Stimulated activated CD8-positive, alpha-beta memory T cell treated with anti-CD3 and anti-CD28 coated beads, Interleukin-4, amount 100 ng/mL, for 24 hours (primary cell): ENCODE data around the gene LSMEM2.
"Not testable (repeated sequence)": the region's sequence is repeated elsewhere in the genome, so short reads cannot be mapped to it uniquely, and the experiment has no call there.

ENCODE experiments used
- DNase-seq: peaks from one replicate; pipeline ENCODE4 v3.0.0-alpha.2; 2020; ENCODE audit warnings: low read depth

LSMEM2 gene

DNA sequence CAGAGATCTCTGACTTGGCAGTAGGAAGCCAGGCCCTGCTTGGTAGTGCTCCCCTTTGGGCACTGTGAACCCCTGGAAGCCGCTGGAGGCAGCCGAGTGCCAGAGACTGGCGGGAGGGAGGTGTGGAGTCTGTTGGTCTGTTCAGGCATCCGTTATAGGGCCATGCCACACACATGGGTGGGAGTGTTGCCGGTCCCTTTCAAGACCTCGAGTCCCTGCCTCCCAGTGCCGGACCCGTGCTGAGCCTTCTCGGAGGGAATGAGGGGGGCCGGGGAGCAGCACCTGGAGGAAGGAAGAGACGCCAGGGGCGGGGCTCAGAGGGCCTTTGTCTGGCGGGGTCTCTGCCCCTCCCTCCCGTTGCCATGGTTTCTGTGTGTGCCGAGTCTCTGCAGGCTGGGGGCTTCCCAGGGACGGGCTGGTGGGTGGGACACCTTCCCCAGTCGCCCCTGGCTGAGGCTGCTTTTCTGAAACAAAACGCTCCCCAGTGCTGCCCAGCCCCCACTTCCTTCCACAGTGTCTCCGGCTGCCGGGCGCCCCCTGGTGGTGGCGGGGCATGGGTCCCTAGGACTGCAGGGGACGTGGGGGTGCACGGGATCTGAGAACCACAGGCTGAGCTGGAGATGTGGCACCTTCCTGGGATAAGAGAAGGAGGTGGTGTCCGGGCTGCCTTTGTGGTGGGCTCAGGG, 32.9 kb upstream of the LSMEM2 start:
- DNase-seq: peak; percentile 94

DNA sequence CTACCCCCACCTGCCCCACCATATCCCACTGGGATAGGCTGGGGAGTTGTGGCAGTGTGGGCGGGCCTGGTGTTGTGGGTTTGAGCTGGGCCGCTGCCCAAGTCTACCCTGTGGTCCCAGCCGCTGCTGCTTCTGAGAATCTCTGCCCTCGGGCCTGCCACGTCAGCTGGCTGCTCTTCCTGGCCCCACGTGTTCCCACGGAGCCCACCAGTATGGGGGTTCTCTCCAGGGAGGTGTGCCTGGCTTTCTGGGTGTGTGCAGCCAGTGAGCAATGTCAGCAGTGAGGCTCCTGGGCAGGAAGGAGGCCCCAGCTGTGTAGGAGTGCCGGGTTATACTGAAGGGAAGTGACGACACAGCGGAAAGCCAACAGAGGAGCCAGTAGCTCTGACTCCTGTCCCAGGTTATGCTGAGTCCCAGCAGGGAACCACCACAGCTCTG, 32.4 kb upstream of the LSMEM2 start:
- DNase-seq: peak; percentile 71

- DNase-seq: no peak
Measured at GRCh38 chr3:50248387-50248786, 30.5 kb upstream of the LSMEM2 start.

DNA sequence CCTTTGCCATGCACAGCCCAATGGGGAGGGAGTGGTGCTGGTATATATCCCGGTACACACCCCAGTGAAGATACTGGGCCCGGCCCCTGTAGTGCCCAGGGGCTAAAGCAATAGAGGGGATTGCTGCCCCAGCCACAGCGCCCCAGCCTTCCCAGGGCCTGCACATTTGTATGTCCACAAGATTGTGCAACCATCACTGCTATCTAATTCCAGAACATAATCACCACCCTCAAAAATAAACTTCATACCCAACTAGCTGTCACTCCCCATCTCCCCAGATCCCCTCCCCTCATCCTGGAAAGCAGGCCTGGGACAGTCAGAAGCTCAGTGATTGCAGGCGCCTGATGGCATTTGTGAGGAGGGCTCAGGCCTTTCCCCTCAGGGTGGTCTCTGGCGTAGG, 29.4 kb upstream of the LSMEM2 start:
- DNase-seq: no peak

DNA sequence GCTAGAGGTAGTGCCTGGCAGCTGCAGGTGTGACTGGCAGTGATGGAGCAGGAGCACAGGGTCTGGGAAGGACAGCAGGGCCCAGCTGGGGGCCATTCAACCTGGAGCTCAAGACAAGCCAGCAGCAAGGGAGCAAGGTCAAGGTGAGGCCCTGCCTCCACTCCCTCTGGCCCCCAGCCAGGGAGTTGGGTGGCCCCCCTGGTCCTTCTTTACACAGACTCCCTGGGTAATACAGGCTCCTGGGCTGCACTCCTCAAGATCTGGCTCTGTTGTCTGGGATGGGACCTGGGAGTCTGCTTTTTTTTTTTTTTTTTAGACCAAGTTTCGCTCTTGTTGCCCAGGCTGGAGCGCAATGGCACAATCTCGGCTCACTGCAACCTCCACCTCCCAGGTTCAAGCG, 28.4 kb upstream of the LSMEM2 start:
- no peak for DNase-seq

DNA sequence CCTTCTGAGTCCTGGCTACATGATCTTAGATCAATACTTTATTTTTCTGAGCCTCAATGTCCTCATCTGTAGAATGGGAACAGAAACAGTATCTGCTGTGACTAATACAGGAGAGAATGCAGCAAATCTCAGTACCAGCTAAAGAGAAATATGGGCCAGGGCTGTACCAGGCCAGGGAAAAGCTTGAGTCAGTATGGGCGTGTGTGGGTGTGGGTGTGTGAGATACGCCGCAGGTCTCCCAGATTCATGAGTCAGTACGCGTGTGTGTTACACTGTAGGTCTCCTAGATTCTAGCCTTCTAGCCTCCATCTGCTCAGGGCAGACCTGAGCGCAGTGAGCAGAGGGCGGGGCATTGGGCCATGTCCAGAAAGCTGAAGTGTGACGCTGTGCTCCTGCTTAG, 27.7 kb upstream of the LSMEM2 start:
- DNase-seq: no peak

GRCh38 chr3:50254577-50255250, 24.2 kb upstream of the LSMEM2 start:
- no peak for DNase-seq

DNA sequence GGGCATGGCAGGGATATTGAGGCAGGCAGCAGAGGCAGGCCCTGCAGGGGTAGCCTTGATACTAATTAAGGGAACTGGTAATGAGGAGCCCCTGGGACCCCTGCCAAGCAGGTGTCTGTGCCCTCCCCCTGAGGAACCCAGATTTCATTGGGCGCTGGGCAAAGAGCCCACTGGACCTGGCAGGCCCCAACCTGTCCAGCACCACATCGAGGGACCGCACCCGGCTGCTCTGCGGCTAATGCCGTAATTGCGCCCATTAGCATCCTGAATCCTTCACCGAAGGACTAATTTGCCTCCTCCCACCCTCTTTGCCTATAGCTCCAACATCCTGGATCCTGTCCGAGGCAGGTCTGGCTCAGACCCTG, 23.7 kb upstream of the LSMEM2 start:
- no peak for DNase-seq

DNA sequence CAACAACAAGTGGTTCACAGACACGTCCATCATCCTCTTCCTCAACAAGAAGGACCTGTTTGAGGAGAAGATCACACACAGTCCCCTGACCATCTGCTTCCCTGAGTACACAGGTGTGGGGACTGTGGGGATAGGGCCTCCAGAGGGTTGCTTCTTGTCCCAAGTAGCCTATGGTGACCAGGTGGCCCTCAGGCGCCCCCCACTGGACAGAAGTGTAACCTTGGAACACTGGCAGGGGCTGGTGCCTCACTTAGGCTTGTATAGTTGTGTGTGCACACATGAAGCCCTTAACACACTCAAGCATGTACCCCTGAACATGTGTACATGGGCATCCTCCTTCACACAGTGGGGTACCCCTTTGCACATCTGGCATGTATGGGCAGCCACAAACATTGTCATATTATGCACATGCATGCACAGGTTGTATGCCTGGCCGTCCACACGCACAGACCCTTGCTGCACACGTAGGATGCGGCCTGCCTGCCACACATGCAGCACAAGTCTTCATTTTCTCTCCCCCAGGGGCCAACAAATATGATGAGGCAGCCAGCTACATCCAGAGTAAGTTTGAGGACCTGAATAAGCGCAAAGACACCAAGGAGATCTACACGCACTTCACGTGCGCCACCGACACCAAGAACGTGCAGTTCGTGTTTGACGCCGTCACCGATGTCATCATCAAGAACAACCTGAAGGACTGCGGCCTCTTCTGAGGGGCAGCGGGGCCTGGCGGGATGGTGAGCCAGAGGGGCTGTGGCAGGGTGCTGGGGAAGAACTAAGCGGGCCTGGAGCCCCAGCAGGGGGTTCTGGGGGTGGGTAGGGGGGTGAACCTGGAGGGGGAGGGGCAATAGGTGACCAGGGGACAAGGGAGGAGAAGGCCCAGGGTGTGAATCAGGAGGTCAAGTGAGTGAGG, 21.7 kb upstream of the LSMEM2 start:
- DNase-seq: no peak

GRCh38 chr3:50258029-50258680, 20.7 kb upstream of the LSMEM2 start:
- DNase-seq: no peak

- DNase-seq: no peak
Measured at GRCh38 chr3:50258979-50259378, 19.9 kb upstream of the LSMEM2 start.

DNA sequence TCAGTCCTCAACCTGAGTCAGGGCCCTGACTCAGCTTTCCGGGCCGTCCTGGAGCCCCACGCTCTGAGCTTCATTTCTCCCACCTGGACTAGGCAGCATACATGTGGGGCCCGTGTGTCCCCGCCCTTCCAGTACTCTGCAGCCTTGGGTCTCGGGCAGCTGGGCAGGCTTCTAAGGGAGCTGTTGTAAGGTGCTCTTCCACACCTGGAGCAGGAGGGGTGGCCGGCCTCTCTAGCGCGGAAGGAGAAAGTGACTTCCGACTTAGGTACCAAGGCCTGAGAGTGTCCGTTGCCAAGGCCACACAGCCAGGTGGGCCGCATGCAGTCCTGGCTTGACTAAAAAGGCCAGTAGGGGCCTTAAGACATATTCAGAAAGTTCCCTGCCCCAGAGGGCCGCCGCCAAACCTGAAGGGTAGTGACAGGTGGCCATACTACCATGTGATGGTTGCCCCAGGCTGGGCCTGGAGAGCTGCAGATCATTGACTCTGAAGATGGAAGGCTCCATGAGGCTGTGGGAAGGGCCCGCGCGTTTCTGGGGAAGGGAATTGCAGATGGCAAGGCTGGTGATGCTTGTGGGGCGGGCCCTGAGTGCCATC, 19.4 kb upstream of the LSMEM2 start:
- DNase-seq: no peak

DNA sequence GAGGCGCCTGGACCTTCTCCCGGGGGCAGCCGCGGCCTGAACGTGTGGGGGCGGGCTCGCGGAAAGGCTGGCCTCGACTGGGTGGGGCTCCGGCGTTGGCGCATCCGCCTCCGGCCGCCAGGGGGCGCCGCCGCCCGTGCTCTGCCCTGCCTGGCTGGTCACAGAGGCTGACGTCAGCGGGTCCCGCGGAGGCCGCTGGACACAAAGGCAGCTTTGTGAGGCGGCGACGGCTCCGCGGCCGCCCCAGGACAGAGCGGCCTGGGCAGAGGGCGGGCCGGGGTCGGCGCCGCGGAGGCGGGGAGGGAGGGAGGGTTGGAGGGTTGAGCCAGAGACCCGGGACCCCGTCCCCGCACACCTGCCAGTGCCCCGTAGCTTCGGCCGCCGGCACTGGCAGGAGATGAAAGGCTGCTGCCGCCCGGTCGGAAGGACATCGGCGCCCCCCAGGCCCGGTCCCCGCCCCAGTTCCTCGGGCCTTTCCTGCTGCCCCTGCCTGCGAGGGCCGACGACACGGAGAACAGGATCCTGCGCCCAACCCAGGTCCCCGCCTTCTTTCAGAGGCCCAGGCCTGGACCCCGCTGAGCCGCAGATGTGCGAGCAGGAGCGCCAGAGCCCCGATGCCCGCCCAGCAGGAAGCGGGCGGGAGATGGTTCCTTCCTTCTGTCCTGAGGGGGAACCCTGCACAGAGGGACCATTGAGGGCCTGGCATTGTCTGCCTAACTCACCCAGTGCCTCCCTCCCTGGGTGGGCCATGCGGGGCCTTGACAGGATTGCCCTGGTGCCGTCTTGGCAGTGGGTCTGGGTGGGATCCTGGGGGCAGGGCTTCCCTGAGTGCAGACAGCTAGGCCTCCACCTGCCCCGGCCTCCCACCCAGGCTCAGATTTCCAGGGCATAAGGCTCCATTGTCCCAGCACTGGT, 18.6 kb upstream of the LSMEM2 start:
- DNase-seq: peak; percentile 77

- DNase-seq: no peak
Measured at GRCh38 chr3:50260942-50261441, 17.9 kb upstream of the LSMEM2 start.

DNA sequence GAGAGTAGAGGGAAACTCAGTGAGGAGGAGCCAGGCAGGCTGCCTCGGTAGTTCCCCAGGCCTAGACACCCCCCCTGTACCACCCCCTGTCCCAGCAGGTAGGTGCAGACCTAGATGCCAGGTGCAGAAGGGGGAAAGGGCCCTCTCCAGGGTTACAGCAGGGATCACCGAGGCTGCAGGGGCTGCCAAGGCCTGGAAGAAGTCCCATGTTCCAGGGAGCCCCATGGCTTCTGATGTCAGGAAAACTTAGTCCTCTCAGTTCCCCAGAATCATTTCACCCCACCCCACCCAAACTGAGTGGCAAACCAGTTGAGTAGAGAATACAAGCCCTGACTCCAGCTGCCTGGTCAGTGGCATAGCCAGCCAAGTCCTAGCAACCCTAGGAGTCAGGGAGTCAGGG, 17.4 kb upstream of the LSMEM2 start:
- no peak for DNase-seq

DNA sequence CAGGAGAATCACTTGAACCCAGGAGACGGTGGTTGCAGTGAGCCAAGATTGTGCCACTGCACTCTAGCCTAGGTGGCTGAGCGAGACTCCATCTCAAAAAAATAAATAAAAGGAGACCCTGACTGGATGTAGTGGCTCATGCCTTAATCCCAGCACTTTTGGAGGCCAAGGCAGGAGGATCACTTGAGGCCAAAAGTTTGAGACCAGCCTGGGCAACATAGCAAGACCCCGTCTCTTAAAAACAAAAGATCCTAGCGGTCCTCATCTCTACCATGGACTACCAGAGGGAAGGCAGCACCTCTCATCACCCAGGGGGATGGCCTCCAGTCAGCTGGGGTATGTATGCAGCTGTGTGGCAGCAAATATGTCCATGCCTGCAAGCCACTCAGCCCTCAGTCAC, 16.7 kb upstream of the LSMEM2 start:
- not testable (repeated sequence) for DNase-seq

DNA sequence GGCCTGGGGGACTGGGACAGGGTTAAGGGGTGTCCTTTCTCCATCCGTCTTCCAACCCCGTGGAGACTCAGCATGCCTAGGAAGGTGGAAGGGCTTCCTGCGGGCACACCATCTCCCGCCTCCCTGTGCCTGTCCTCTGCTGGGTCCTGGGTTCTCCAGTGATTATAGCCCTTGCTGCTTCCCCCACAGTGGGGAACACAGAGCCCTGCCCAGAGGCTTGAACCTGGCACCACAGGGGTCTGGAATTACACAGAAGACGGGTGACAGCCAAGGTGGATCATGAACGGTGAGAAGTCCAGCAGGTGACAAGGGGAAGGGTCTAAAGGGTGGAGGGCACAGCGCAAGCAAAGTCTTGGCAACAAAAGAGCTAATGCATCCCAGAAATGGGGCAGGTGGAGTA, 16.1 kb upstream of the LSMEM2 start:
- no peak for DNase-seq

DNA sequence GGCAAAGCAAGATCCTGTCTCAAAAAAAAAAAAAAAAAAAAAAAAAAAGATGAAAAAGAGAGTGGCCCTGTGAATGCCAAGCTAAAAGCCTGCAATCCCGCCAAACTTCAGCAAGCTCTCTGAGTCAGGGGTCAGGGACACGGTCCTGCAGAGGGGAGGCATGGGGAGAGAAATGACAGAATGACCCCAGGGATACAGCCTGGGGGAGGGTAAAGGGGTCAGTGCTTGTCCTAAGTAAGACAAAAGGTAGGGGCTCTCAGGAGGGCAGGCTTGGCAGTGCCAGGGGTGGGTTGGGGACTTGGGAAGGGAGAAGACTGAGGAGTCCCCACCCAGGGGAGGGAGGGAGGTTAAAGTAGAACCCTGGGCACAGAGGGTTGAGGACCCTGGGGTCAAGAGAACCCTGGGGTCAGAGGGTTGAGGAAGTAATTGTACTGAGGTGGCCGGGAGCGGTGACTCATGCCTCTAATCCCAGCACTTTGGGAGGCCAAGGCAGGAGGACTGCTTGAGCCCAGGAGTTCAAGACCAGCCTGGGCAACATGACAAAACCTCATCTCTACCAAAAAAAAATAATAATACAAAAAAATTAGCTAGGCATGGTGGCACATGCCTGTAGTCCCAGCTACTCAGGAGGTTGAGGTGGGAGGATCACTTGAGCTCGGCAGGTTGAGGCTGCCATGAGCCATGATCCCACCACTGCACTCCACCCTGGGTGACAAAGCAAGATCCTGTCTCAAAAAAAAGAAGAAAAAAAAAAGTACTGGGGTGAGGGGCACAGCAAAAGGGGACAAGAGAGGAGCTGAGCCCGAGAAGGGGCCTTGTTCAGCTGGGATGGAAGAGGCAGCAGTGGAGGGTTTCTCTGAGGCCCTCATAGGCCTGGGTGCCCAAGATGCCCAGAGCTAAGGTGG, 15.2 kb upstream of the LSMEM2 start:
- DNase-seq: no peak

- DNase-seq: no peak
Measured at GRCh38 chr3:50264383-50264963, 14.4 kb upstream of the LSMEM2 start.
